NCI-H1930 (cell line): ENCODE results near the gene UFD1.

ENCODE experiments used
- DNase-seq, 2 experiments: peaks; one replicate each; lab custom pipeline; 2025; lab: John Stamatoyannopoulos, UW

The UFD1 gene

DNA sequence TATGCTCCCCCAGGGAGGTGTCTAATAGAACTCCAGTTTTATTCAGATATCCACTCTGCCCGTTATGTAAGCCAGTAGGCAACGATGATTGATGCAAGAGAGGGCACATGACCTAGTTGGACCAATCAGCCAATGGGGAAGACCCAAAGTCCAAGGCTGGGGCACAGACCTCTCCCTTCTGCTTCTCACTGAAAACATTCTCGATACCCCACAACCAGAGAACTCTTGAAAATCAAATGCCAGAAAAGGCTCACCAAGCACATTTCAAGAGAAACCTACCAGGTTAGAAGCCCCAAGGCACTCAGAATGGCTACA, 54.9 kb downstream of the UFD1 start:
- DNase-seq: no peak

DNA sequence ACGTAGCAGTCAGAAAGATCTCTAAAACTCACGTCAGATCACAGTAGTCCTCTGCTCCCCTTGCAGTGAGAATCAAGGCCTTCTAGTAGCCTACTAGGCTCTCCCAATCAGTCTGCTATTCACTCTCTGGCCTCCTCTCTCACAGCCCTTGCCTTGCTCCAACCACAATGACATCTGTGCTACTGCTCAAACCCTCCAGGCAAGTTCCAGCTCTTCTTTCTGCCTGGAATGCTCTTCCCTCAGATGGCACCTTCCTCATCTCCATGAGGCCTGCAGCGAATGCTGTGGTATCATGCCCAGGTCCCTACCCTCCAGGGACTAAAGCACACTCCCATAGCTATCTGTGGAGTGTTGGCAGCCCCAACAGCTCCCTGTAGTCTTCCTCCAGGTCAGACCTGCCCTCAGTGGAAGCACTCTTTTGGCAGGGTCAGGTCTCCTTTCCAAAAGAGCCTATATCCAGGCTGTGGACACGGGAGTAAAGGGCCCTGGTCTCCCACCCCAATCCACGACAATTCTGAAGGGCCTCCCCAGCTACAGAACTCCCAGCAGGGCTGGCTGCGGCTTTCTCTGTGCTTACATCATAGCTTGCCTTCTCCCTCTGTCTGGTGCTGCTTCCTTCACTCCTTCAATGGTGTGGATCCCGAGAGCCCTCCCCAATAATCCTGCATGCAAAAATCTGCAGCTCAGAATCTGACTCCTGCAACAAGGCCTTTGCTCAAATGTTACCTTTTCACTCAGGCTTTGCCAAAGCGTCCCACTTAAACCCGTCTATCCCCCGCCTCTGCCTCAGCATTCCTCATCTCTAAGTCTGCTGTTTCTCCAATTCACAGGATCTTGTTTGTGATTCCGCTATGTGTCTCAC, 56.3 kb downstream of the UFD1 start:
- DNase-seq: no peak

DNA sequence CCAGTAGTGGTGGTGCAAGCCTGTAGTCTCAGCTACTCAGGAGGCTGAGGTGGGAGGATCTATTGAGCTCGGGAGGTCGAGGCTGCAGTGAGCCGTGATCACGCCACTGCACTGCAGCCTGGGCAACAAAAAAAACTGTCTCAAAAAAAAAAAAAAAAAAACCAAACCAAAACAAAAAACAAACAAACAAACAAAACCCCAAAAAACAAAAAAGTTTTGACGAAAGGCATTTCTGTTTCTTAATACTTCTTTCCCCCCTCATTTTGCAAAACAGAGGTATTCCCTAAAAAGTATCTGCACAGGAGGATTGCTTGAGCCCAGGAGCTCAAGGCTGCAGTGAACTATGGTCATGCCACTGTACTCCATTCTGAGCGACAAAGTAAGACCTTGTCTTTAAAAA, 58.7 kb downstream of the UFD1 start:
- DNase-seq: no peak

DNA sequence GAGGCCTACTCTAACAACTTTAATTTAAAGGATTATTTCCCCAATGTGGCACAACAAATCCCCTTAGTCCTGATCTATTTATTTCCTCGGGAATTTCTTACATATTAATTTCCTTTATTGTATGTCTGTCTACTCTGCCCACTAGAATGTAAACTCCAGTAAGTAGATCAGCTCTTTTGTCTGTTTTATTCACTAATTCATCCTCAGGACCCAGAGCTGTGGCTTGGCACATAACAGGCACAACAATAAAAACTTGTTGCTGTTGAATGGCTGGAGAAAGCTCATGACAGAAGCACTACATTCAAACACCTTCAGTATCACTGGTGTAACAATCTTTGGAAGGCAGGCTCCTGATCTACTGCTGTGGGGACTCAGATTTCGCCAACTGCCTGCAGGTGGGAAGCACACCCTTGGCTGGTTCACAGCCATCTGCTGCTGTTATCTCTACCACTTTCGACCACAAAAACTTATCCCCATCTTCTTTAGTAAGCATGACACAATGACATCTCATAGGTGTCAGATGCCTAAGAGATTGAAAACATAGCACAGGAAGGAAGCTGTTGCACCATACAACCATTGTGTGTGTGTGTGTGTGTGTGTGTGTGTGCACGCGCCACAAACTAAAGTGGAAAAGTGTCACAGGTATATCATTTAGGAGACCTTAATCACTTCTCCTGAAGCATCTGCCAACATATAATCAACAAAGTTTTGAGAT, 59.4 kb downstream of the UFD1 start:
- DNase-seq: no peak

DNA sequence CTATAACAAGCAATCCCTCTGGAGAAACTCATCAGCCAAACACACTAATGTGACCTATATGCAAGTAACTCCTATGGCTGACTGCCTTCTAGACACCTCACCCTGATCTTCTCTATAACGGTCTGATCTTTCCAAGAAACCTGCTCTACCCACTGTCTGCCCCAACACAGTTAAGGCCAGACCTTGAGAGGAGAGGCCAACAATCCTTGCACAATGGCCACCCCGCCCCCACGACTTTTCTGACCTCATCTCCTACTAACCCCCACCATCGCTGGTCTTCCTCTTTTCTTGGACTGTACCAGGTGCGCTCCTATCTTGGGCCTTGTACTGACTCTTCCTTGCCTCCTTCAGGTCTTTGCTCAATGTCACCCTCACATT, 59.9 kb downstream of the UFD1 start:
- DNase-seq: no peak

DNA sequence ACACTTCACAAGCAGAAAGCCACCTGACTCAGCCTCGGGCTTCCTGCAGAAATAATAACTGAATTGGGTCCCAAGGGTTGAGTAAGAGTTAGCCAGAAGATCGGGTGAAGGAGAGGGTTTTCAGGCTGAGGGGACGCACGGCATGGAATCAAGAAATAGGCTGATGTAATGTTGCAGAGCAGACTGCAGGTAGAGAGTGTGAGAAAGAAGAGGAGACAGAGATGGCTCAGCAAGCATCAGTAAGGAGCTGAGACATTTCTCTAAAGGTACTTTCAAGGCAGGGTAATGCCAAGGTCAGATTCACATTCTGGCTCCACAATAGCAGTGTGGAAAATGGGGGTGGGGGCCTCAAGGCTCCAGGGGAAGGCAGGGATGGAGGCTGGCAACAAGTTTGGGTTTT, 66.1 kb downstream of the UFD1 start:
- no peak for DNase-seq

DNA sequence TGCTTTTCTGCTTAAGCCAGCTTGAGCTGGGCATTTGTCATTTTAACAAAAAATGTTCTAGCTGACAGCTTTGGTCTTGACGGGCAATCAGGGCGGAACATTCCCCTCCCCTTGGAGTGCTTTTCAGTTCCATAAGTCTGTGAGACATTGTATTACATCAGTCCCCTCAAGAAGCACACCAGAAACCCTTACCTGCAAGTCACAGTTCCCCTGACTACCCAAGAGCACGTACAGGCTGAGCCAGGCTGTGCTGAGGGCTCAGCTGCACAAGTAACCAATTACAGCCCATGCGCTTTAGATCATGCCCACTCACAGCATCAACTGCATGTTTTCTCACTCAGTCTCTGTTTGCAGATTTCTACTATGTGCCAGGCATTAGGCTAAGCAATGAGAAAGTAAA, 66.5 kb downstream of the UFD1 start:
- DNase-seq: no peak

DNA sequence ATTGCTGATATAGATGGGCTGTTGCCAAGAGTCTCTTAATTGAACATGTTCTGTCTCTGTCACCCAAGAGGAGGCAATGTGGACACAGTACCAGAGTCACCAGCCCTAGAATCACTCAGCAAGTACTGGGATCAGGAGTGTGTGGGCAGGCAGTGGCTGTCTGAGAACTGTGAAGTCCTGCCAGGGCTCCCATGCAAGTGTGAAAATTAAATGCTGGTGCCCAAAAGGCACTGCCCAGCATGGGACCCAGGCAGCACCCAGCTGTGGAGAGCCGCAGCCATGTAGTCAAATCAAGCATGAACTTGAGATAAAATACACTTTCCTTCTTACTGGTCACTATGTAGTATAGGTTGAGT, 67.3 kb downstream of the UFD1 start:
- DNase-seq: no peak

DNA sequence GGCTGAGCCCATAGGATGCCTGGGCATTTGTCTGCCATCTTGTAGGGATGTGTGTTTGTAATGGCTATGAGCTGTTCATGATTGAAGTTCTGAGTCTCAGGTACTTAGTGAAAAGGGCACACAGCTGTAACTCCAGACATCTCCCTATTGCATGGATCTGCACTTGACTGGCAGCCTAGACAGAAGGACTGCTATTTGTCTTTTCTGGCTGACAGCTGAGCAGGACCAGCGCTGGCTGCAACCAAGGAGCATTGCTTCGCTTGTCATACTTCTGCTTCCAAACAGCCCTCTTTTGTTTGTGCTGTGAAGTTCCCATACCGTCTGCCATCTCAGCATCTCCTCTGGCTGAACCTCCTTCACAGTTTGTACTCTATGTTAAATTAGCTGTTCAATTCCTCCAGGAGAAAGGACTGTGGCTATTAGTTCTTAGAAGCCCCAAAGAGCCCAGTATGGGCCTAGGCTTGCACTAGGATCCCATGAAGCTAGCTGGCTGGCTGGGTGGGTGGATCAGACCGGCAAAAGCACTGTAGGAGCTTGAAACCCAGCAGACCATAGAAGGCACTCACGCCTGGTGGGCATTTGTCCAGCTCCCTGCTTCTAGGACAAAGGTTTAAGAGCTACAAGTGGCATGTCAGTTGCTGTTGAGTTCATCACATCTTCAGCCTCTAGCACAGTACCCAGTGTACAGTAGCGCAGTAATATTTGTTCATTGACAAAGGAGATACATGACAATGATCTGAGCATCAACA, 67.9 kb downstream of the UFD1 start:
- DNase-seq: no peak

DNA sequence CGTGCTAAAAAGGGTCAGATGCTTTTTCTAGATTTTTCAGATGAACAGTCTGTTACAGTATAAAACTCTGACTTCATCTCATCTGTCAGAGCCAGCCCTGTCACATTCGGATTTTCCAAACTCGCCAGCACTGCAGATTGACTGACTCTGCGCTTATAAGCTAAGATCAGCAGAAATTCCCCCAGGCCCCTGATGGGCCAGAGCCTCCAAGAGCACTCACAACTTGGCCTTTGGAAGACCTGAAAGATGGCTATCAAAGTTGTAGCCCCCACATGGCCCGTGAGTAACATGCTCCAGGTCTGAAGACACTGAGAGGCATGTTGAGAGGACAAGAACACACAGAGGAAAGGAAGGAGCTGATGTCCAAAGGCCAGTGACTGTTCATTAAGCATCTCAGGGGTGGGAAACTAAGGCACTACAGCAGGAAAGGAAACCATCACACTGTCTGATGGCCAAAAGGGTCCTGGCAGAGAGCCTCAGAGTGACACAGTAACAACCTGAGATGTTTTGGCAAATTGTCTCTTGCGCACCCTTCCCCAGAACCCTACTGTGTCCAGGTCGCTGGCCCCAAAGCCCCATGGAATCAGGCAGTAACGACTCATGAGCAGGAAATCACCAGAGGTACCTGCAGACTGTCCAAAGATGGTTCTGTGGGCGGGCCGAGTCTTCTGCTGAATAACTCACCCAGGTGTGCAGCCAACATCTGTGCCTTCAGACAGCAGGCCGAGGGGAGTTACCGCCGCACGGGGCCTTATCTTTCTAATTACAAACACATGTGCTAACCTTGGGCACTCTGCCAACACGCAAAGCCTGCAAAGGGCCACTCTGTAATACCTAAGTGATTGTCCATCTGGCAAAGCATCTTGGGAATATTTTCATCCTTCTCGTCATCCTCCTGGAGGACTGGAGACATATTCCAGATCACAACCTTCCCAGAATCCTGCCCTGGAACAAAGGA, 71.1 kb downstream of the UFD1 start:
- DNase-seq: no peak

DNA sequence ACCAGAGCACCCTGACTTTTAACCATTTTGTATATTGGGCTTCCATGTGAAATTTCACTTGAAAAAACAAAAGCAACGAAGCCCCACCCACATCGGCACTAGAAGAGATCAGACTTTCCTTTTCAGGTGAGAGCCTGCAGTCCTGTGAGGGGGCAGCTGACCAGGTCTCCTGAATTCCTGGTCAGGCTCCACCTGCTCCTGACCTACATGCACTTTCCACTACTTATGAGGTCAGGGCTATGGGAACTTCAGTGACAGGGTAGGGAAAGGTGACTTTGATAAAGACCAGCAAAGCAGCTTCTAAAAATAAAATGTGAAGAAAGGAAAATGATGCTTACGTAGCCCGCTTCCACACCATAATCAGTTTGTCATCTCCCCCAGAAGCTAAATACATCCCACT, 72.1 kb downstream of the UFD1 start:
- no peak for DNase-seq

DNA sequence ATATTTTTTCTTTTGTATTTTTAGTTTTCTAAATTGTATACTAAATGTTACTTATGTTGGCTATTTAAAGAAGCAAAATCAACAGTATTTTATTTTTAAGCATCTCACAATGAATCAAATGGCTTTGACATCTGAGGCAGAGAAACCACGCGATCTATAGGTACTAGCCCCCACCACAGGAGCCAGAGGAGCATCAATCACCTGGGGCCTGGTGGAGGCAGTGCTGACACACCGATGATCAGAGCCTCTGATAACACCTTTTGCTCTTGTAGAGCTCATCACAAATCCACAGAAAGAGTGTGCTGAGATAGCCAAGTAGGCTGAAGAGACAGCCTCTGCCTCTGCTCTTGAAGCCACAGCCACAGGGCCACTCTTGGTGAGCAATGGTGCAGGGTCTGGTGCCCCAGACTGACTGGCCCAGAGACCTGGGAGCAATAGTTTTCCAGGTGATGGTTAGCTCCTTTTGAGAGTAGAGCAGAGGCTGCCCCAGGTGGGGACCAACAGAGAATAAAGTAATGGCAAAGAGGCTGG, 72.6 kb downstream of the UFD1 start:
- DNase-seq: no peak

DNA sequence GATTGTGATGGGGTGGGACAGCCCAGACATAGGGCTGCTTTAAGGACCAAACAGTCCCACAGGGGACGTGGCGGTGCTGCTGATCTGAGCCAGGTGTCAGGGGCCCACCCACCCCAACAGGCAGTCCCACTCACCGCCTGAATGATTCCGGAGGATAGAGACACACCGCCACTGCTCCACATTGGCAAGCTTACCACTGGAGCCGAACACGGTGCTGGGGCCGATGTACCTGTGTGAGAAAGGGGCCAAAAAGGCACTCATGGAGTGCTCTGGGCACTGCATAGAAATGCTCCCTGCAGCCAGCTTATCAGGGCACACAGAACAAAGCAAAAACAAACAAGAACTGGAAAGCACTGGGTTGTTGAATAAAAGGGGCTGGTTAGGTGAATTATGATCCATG, 73.3 kb downstream of the UFD1 start:
- no peak for DNase-seq

DNA sequence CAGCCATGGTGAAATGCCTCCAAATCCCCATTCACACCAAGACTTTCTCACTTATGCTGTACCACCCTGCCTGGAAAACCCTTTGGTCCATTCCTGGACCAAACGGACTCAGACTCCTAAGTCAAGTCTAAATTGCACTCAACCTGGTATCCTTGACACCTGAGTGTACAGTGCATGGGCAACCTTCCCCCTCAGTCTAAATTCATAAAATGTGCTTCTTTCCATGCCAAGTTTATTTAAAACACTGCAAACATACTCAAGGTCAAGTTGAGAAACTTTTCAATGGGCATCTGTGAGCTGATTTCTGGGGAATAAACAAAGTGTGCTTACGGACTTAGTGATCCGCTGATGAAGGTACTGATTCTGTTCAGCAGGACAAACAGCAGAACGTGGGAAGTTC, 73.9 kb downstream of the UFD1 start:
- DNase-seq: no peak

DNA sequence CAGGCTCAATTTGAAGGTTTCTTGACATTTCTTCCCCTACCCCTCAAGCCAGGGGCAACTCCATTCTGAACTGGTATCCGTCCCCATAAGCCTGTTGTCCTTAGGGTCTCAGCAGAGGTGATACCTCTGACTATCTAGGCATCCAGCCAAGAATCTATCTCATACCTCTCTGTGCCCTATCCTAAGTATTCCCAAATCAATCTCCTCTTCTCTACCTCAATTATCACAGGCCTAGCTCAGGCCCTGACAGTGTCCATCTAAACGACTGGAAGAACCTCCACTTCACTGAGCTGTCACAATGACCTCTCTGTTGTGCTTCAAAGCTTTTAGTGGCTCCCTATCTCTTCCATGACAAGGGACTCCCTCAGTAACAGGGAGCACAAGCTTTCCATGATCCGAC, 74.3 kb downstream of the UFD1 start:
- DNase-seq: no peak

DNA sequence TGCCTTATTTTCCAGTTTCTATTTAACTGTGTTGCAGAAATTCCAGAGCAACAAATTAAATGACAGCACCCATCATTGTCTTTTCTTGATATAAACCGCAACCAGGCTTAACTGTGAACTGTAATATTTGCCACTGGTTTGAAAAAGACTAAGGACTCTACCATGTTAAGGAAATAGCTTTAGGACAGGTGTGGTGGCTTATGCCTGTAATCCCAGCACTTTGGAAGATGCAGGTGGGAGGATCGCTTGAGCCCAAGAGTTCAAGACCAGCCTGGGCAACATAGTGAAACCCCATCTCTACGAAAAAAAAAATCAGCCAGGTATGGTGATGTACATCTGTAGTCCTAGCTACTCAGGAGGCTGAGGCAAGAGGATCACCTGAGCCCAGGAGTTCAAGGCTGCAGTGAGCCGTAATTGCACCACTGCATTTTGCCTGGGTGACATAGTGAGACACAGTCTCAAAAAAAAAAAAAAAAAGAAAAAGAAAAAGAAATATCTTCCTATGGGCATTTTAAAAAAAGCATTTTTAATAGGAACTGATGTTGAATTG, 76.3 kb downstream of the UFD1 start:
- DNase-seq: no peak

DNA sequence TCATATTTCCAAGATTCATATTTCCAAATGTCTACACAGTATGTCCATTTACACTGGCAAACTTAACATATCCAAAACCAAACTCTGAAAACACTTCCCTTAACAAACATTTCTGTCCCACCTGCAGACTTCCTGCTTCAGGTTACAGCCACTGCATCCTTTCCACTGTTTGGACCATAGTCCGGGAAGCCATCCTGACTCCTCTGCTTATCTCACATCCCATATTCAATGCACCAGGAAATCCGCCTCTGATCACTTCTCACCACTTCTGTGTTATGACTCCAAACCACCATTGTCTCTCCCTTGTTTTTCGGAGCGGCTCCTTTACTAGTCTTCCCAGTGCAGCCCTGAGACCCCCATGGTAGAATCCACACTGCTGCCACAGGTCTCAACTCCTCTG, 77.5 kb downstream of the UFD1 start:
- DNase-seq: no peak

DNA sequence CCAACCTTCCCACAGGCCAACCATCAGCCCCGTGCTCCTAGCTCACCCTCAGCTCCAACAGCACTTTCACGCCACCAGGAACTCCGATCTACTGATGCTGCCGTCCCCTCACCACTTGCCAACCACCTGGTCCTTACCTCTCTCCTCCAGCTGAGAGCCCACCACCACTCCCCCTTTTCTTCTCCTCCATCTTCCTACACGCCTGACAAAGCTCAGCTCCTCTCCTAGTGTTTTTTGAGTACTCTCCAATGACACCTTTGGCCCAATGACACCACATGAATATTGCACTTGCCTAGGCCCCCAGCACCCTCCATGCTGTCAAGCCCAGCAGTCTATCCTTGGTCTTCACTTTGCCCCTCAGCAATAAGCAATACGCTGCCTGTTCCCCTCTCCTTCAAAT, 78.1 kb downstream of the UFD1 start:
- DNase-seq: no peak
